H1 (cell line): ENCODE measurements around the gene ARF3. TPM values are rescaled to one million over a fixed set of nuclear protein-coding genes. Genes with fewer than 3 reads are reported as not detected.

Source experiments
- ASH2L ChIP-seq: fragments of 200-600, 300-600 bp; sonication (generic); IDR thresholded peaks from one replicate; pipeline ENCODE4 v1.7.1; 2017; ENCODE audit warnings: low read length
- BRCA1 ChIP-seq: IDR thresholded peaks from 2 replicates; pipeline ENCODE4 v1.6.1; 2012; ENCODE audit warnings: low read depth, low read length, improper control_type of control experiment
- CHD2 ChIP-seq: IDR thresholded peaks from 2 replicates; pipeline ENCODE4 v1.6.1; 2012; ENCODE audit warnings: low read length, improper control_type of control experiment
- CREB1 ChIP-seq: IDR thresholded peaks from 2 replicates; pipeline ENCODE4 v1.6.1; 2012; ENCODE audit warnings: inconsistent platforms
- CTBP2 ChIP-seq: IDR thresholded peaks from 2 replicates; pipeline ENCODE4 v1.7.0; 2011; ENCODE audit warnings: borderline replicate concordance, mild to moderate bottlenecking, moderate library complexity, mixed read lengths, low read length; ENCODE audit not compliant: insufficient read depth, insufficient read length
- E2F6 ChIP-seq: IDR thresholded peaks from 2 replicates; pipeline ENCODE4 v1.6.1; 2012; ENCODE audit warnings: inconsistent platforms
- EP300 ChIP-seq, 2 experiments: IDR thresholded peaks; 1 replicate in 1 of 2; 2 replicates in 1 of 2; pipeline ENCODE4 v1.6.1; 2011 to 2012; ENCODE audit warnings: low read depth in 2 of 2, low read length in 2 of 2, mild to moderate bottlenecking in 2 of 2, borderline replicate concordance in 1 of 2, inconsistent platforms in 1 of 2, moderate library complexity in 1 of 2
- EZH2 ChIP-seq: fragments of 200-600 bp; sonication (generic); IDR thresholded peaks from 2 replicates; pipeline ENCODE4 v1.7.1; 2012; ENCODE audit warnings: low read depth, mild to moderate bottlenecking, moderate library complexity, low read length, inconsistent platforms; ENCODE audit not compliant: severe bottlenecking
- HDAC6 ChIP-seq: IDR thresholded peaks from one replicate; pipeline ENCODE4 v1.7.1; 2012; ENCODE audit warnings: low read depth, mild to moderate bottlenecking, inconsistent platforms, low read length, moderate library complexity
- JUN ChIP-seq: IDR thresholded peaks from 2 replicates; pipeline ENCODE4 v1.6.1; 2011; ENCODE audit warnings: low read depth, mild to moderate bottlenecking, improper control_type of control experiment, low read length
- KDM1A ChIP-seq: fragments of 200-600, 300-600 bp; sonication (generic); IDR thresholded peaks from 2 replicates; pipeline ENCODE4 v1.7.1; 2016; ENCODE audit warnings: mild to moderate bottlenecking, low read length, borderline replicate concordance
- KDM4A ChIP-seq: IDR thresholded peaks from one replicate; pipeline ENCODE4 v1.7.1; 2012; ENCODE audit warnings: low read depth, mild to moderate bottlenecking, moderate library complexity, low read length, inconsistent platforms; ENCODE audit not compliant: severe bottlenecking
- MAFK ChIP-seq: IDR thresholded peaks from 2 replicates; pipeline ENCODE4 v1.6.1; 2012; ENCODE audit warnings: low read depth, mild to moderate bottlenecking, improper control_type of control experiment, low read length
- RAD21 ChIP-seq, 2 experiments: IDR thresholded peaks in 1 of 2; conservative IDR thresholded peaks in 1 of 2; 2 replicates each; pipeline ENCODE4 v1.6.1; 2011; ENCODE audit warnings: low read depth in 2 of 2, low read length in 2 of 2, improper control_type of control experiment in 1 of 2, inconsistent platforms in 1 of 2, mild to moderate bottlenecking in 1 of 2, moderate library complexity in 1 of 2
- RFX5 ChIP-seq: IDR thresholded peaks from 2 replicates; pipeline ENCODE4 v1.6.1; 2011; ENCODE audit warnings: low read depth, low read length, improper control_type of control experiment, borderline replicate concordance
- SIRT6 ChIP-seq: IDR thresholded peaks from one replicate; pipeline ENCODE4 v1.7.1; 2012; ENCODE audit warnings: low read length, inconsistent platforms
- SP4 ChIP-seq: IDR thresholded peaks from 2 replicates; pipeline ENCODE4 v1.6.1; 2012; ENCODE audit warnings: low read length, inconsistent platforms
- SUZ12 ChIP-seq: fragments of 200-600 bp; sonication (generic); IDR thresholded peaks from 2 replicates; pipeline ENCODE4 v1.6.1; 2012; ENCODE audit warnings: mild to moderate bottlenecking, inconsistent platforms, low read length, moderate library complexity, mixed read lengths
- TEAD4 ChIP-seq: IDR thresholded peaks from 2 replicates; pipeline ENCODE4 v1.6.1; 2012; ENCODE audit warnings: low read depth, low read length, inconsistent platforms, mixed read lengths
- YY1 ChIP-seq: IDR thresholded peaks from 2 replicates; pipeline ENCODE4 v1.6.1; 2011; ENCODE audit warnings: low read depth, mild to moderate bottlenecking, low read length
- polyA plus RNA-seq, 7 experiments: library from polyadenylated mRNA; depleted of rRNA in 3 of 7; stranded (reverse) in 5 of 7; unstranded in 2 of 7; fragments of >200 nt in 5 of 7; fragments of 200-250 nt in 2 of 7; gene quantifications; 1 replicate in 5 of 7; 2 replicates in 1 of 7; 4 replicates in 1 of 7; pipeline versions ENCODE4 v1.2.1 to v1.2.3, GENCODE V29; 2011 to 2013; ENCODE audit warnings: missing spikeins in 2 of 7, mixed read lengths in 2 of 7
- total RNA-seq: library from RNA; stranded (reverse); fragmentation: NEBNext Ultra II Directional; extraction: Animal tissue kit (Norgen Biotek cat#: 25700); gene quantifications from 2 replicates; pipeline ENCODE4 v1.2.1, GENCODE V29; 2021
- TF ChIP-seq, protein P1 (sequence below): IDR thresholded peaks from 2 replicates; pipeline ENCODE4 v1.6.1; 2011; ENCODE audit warnings: low read depth, mild to moderate bottlenecking, low read length; ENCODE audit not compliant: insufficient read depth

The ARF3 gene
- total and polyA plus RNA-seq, 2 of the 8 experiments (the other 6 are each of a cell fraction or from before 2014, with no cell fraction given) = 231 to 250 TPM

- TF ChIP-seq SP4 (no peak), EZH2 (peak; percentile 92), ASH2L (peak; percentile 15), SIRT6 (no peak), RFX5 (no peak), EP300 (IDR thresholded peaks at IDR 0.05; ENCODE audit: borderline replicate concordance in 1 of 2, low read depth in 2 of 2, low read length in 2 of 2) (no peak), JUN (no peak), MAFK (no peak), CHD2 (no peak), CREB1 (no peak), YY1 (no peak), KDM4A (peak; percentile 41), CTBP2 (peak; percentile 10), TEAD4 (no peak), RAD21 (IDR thresholded peaks at IDR 0.05 in 1 of 2, conservative IDR thresholded peaks at IDR 0.05 in 1 of 2; ENCODE audit: low read depth in 2 of 2, low read length in 2 of 2) (no peak), E2F6 (peak; percentile 67), HDAC6 (no peak), KDM1A (no peak), BRCA1 (no peak), SUZ12 (peak; percentile 97)
- TF ChIP-seq, protein P1, sequence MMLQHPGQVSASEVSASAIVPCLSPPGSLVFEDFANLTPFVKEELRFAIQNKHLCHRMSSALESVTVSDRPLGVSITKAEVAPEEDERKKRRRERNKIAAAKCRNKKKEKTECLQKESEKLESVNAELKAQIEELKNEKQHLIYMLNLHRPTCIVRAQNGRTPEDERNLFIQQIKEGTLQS = no peak
Observed at GRCh38 chr12:48980953-48981756, 23.9 kb upstream of the ARF3 start (continued).
